Activated CD4-positive, alpha-beta memory T cell treated with anti-CD3 and anti-CD28 coated beads for 36 hours (primary cell): ENCODE data around the gene RGPD4. TPM values are rescaled to one million over a fixed set of nuclear protein-coding genes. Genes with fewer than 3 reads are reported as not detected.

Experiments
- CTCF ChIA-PET: fragments of 350-600 bp; sonication (Branson Sonifier 250); formaldehyde crosslinking; loops from one replicate; lab custom pipeline; 2021; ENCODE audit warnings: antibody characterized with exemption, inconsistent platforms; lab: Charles Lee
- POLR2A ChIA-PET: fragments of 350-600 bp; sonication (Branson Sonifier 250); formaldehyde crosslinking; loops from one replicate; lab custom pipeline; 2021; ENCODE audit warnings: antibody characterized with exemption; lab: Charles Lee
- DNase-seq: peaks from one replicate; pipeline ENCODE4 v3.0.0-alpha.2; 2020
- H3K27ac Mint-ChIP-seq: one replicate; pipeline ENCODE4 v1.8.0; 2021; ENCODE audit warnings: mixed read lengths
- H3K27me3 Mint-ChIP-seq: one replicate; pipeline ENCODE4 v1.8.0; 2021; ENCODE audit warnings: mixed read lengths
- H3K36me3 Mint-ChIP-seq: one replicate; pipeline ENCODE4 v1.8.0; 2021; ENCODE audit warnings: mixed read lengths
- H3K4me1 Mint-ChIP-seq: one replicate; pipeline ENCODE4 v1.8.0; 2021; ENCODE audit warnings: low read depth, mixed read lengths
- H3K4me3 Mint-ChIP-seq: one replicate; pipeline ENCODE4 v1.8.0; 2021; ENCODE audit warnings: mild to moderate bottlenecking, mixed read lengths
- H3K9me3 Mint-ChIP-seq: one replicate; pipeline ENCODE4 v1.8.0; 2021; ENCODE audit warnings: mixed read lengths
- intact Hi-C: fragments of 100-400 bp; cut with micrococcal nuclease; formaldehyde crosslinking; loops from one replicate; pipeline ENCODE4 v1.15.1; 2023
- total RNA-seq, 2 experiments: library from RNA; stranded (reverse); gene quantifications; one replicate each; pipeline ENCODE4 v1.2.3, GENCODE V29; 2021

RGPD4 gene
- total RNA-seq, 2 experiments from 2014 or later: 0.05 TPM; not detected in 1

DNA sequence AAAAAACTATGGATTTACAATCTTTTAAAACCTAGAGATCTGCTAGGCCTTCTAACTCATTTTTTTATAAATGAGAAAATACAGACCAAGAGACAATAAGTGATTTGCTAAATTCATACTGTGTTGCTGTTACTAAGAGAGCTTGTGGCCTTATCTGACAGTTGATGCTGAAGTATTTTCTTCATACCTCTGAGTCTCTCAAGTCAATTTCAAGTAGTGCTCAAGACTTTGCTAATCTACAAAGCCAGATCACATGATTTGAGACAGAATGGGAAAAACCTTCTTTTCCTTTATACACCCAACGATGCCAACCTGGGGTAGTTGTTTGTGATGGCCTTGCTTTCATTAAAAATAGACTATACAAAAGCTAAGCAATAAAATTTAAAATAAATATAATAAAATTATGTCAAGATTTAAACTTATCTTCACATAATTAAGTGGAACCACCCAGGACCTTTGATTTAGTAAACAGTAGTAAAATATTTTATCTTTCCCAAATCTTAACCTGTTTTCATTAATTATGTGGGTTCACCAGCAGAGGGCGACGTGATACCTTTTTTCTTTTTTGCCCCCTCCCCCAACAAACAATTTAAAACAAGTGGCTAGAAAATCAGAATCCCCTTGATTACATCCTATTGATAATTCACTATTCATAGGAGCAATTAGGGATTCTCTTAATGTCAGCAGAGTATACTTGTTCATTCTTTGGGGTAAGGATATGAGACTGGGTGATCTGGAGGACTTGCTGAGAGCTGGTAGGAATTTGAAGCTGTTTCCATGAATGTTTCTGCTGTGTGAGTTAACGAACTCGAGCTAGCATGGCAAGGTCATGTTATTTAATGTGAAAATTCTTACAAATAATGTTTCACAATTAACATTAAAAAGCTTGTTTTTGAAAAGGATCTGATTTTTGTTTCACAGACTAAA, 110.0 kb downstream of the RGPD4 start:
- Mint-ChIP-seq H3K36me3 (no peaks in the 10 kb centered on the region), H3K9me3 (no peaks in the 10 kb centered on the region), H3K27ac (no peak overlapping the region), H3K4me3 (no peak overlapping the region), H3K4me1 (no peaks in the 10 kb centered on the region), H3K27me3 (no peaks in the 10 kb centered on the region)
- POLR2A ChIA-PET: no interaction called here
- CTCF ChIA-PET: interaction anchor here (0.6 to 1.5 kb wide), 2 partner anchors 9 to 385 kb away, joined by 3 to 6 read pairs; no protein-coding TSS in a partner anchor
- peak; percentile 9 for DNase-seq
- intact Hi-C loops: loop anchor here (5.0 kb wide), 1 partner anchor 646 kb away; no protein-coding TSS in a partner anchor

Other genes with a start within 250 kb of the RGPD4 start
- not detected for gene SLC5A7, start 159.6 kb downstream of the RGPD4 start, total RNA-seq